Endothelial cell of umbilical vein (primary cell): ENCODE results near the gene SMIM7. TPM values are rescaled to one million over a fixed set of nuclear protein-coding genes. Genes with fewer than 3 reads are reported as not detected.
A peak's percentile ranks its signal among the peaks of the same experiment; 100 is the strongest.

ENCODE experiments used
- BruUV-seq: library from RNA; stranded (reverse); fragments of 400-500 nt; replicated peaks from 2 replicates; lab custom pipeline; 2021; lab: Mats Ljungman, UMichigan
- CTCF ChIA-PET: fragments of 300-600, 350-600 bp; sonication (Branson Sonifier 250); formaldehyde crosslinking; loops from one replicate; lab custom pipeline; 2021; ENCODE audit warnings: antibody characterized with exemption, inconsistent platforms; lab: Charles Lee
- POLR2A ChIA-PET: fragments of 300-600, 350-600 bp; sonication (Branson Sonifier 250); formaldehyde crosslinking; loops from one replicate; lab custom pipeline; 2021; ENCODE audit warnings: antibody characterized with exemption, inconsistent platforms; lab: Charles Lee
- DNase-seq: peaks from one replicate; pipeline ENCODE4 v3.0.0-alpha.2; 2011; ENCODE audit warnings: low read depth, low spot score
- FAIRE-seq: peaks from 2 replicates; lab custom pipeline; 2011; peaks lifted over from hg19 to GRCh38; lab: Jason Lieb, UNC
- H2AFZ ChIP-seq: 2 replicates; pipeline ENCODE4 v1.6.0; 2012; ENCODE audit warnings: low read depth, low read length, control low read depth, inconsistent platforms
- H3K27ac ChIP-seq: 2 replicates; pipeline ENCODE4 v1.5.1; 2011; ENCODE audit warnings: low read depth, mild to moderate bottlenecking, control low read depth, low read length, moderate library complexity; ENCODE audit not compliant: insufficient read depth
- H3K27me3 ChIP-seq, 2 experiments: 2 replicates each; pipeline versions ENCODE4 v1.6.0 to v1.6.1; 2011; ENCODE audit warnings: low read length in 2 of 2, mixed read lengths in 1 of 2; ENCODE audit not compliant: control insufficient read depth in 2 of 2, insufficient read depth in 2 of 2
- H3K36me3 ChIP-seq, 2 experiments: 2 replicates in 1 of 2; 3 replicates in 1 of 2; pipeline ENCODE4 v1.5.1; 2011; ENCODE audit warnings: low read length in 2 of 2, mild to moderate bottlenecking in 1 of 2, moderate library complexity in 1 of 2; ENCODE audit not compliant: control insufficient read depth in 2 of 2, insufficient read depth in 2 of 2; ENCODE audit errors: extremely low read depth in 1 of 2
- H3K4me1 ChIP-seq: 3 replicates; pipeline ENCODE4 v1.5.1; 2011; ENCODE audit warnings: mild to moderate bottlenecking, low read length; ENCODE audit not compliant: control insufficient read depth, insufficient read depth; ENCODE audit errors: extremely low read depth
- H3K4me2 ChIP-seq: 2 replicates; pipeline ENCODE4 v1.6.1; 2011; ENCODE audit warnings: low read length, control low read depth, mixed read lengths; ENCODE audit not compliant: insufficient read depth
- H3K4me3 ChIP-seq, 3 experiments: fragments of 200-600 bp in 1 of 3; sonication (generic), shearing (Covaris generic) in 1 of 3; replicated peaks in 1 of 3; 2 replicates each; pipeline ENCODE4 v1.5.1; 2011 to 2016; ENCODE audit warnings: control low read depth in 3 of 3, low read length in 3 of 3, mild to moderate bottlenecking in 2 of 3, inconsistent platforms in 1 of 3, low read depth in 1 of 3, moderate library complexity in 1 of 3; ENCODE audit not compliant: insufficient read depth in 1 of 3
- H3K79me2 ChIP-seq: 2 replicates; pipeline ENCODE4 v1.6.0; 2012; ENCODE audit warnings: low read length, inconsistent platforms; ENCODE audit not compliant: control insufficient read depth, insufficient read depth
- H3K9ac ChIP-seq: replicated peaks from 2 replicates; pipeline ENCODE3; 2011; ENCODE audit warnings: low read length, control low read depth; ENCODE audit not compliant: insufficient read depth; ENCODE audit errors: extremely low read depth
- H3K9me1 ChIP-seq: replicated peaks from 3 replicates; pipeline ENCODE4 v1.6.0; 2011; ENCODE audit warnings: mild to moderate bottlenecking, low read length; ENCODE audit not compliant: control insufficient read depth, insufficient read depth; ENCODE audit errors: extremely low read depth
- H3K9me3 ChIP-seq: replicated peaks from 2 replicates; pipeline ENCODE4 v1.5.1; 2012; ENCODE audit warnings: low read length, inconsistent platforms; ENCODE audit not compliant: control insufficient read depth, insufficient read depth
- H4K20me1 ChIP-seq: replicated peaks from 2 replicates; pipeline ENCODE3; 2011; ENCODE audit warnings: mild to moderate bottlenecking, low read length; ENCODE audit not compliant: control insufficient read depth, insufficient read depth; ENCODE audit errors: extremely low read depth
- EZH2 ChIP-seq: IDR thresholded peaks from 2 replicates; pipeline ENCODE4 v1.6.1; 2012; ENCODE audit warnings: borderline replicate concordance, low read depth, mild to moderate bottlenecking, moderate library complexity, low read length, inconsistent platforms; ENCODE audit not compliant: severe bottlenecking
- FOS ChIP-seq: IDR thresholded peaks from 2 replicates; pipeline ENCODE4 v1.6.1; 2011; ENCODE audit warnings: mild to moderate bottlenecking, low read length, moderate library complexity, borderline replicate concordance; ENCODE audit not compliant: insufficient read depth
- GATA2 ChIP-seq: IDR thresholded peaks from 2 replicates; pipeline ENCODE4 v1.7.0; 2011; ENCODE audit warnings: low read depth, mild to moderate bottlenecking, moderate library complexity, mixed read lengths, low read length; ENCODE audit not compliant: insufficient read length, insufficient read depth
- JUN ChIP-seq: IDR thresholded peaks from 2 replicates; pipeline ENCODE4 v1.6.1; 2011; ENCODE audit warnings: borderline replicate concordance, low read depth; ENCODE audit not compliant: insufficient read length, insufficient read depth
- MYC ChIP-seq: IDR thresholded peaks from one replicate; pipeline ENCODE4 v1.6.1; 2011; ENCODE audit warnings: mild to moderate bottlenecking, low read depth, low read length
- POLR2A ChIP-seq: IDR thresholded peaks from 2 replicates; pipeline ENCODE4 v1.6.1; 2012; ENCODE audit warnings: low read depth, mild to moderate bottlenecking, control low read depth, low read length
- POLR2AphosphoS5 ChIP-seq: IDR thresholded peaks from 2 replicates; pipeline ENCODE4 v1.6.1; 2012; ENCODE audit warnings: low read depth, mild to moderate bottlenecking, control low read depth, low read length, moderate library complexity; ENCODE audit not compliant: insufficient read depth
- dilution Hi-C: fragments of 300-500 bp; cut with MboI; formaldehyde crosslinking; loops from one replicate; pipeline ENCODE4 v1.15.0; 2019; ENCODE audit warnings: low sequenced_read_pairs; ENCODE audit not compliant: extremely low pct_ligation_motif_present
- intact Hi-C: fragments of 100-400 bp; cut with micrococcal nuclease; formaldehyde crosslinking; loops from one replicate; pipeline ENCODE4 v1.10.0; 2022
- polyA plus RNA-seq, 4 experiments: library from polyadenylated mRNA; depleted of rRNA in 3 of 4; stranded (reverse) in 3 of 4; unstranded in 1 of 4; fragments of >200 nt; gene quantifications; 2 replicates each; pipeline versions ENCODE4 v1.2.1 to v1.2.3, GENCODE V29; 2011 to 2012; ENCODE audit warnings: missing spikeins in 1 of 4
- total RNA-seq: library from RNA; stranded (reverse); gene quantifications from 2 replicates; pipeline ENCODE4 v1.2.3, GENCODE V29; 2021
- TF ChIP-seq, protein P1 (sequence below), 2 donors: IDR thresholded peaks; 1 replicate in 1 of 2; 2 replicates in 1 of 2; pipeline ENCODE4 v1.5.1; 2011; ENCODE audit warnings: low read length in 2 of 2, mild to moderate bottlenecking in 2 of 2, moderate library complexity in 2 of 2, control low read depth in 1 of 2, inconsistent platforms in 1 of 2, low read depth in 1 of 2; ENCODE audit not compliant: insufficient read depth in 1 of 2; ENCODE audit errors: extremely low read depth in 1 of 2
- TF ChIP-seq, protein P2 (sequence below): IDR thresholded peaks from 2 replicates; pipeline ENCODE4 v1.6.1; 2011; ENCODE audit not compliant: insufficient read depth, insufficient read length

The SMIM7 gene
- total and polyA plus RNA-seq, 2 donors (not counting 3 experiments of a cell fraction or from before 2014, with no cell fraction given): 51.1 to 62.0 TPM

DNA sequence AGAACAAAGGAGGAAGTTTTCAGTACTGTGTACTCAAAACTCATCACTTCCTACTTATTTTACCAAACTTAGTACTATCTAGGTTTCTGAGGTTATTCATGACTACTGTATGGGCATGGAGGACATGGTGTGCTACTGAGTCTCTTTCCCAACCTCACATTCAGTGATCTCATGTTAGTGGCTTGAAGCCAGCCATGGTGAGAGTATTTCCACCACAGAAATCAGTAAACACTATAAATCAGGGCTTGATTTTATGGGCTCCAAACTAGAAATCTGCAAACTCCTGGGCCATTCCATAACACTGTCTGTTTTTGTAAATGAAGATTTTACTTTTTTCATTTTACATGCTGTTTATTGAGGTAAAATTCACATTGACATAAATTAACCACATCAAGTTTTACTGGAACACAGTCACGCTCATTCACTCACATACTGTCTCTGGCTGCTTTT lies 51.6 kb downstream of the SMIM7 start:
- no peaks in the 10 kb centered on the region for H3K36me3 ChIP-seq
- no peaks in the 10 kb centered on the region for H3K27me3 ChIP-seq
- peaks cover 89% of the 10 kb centered on the region for H3K79me2 ChIP-seq
- H3K4me1 ChIP-seq: peaks cover 4% of the 10 kb centered on the region
- peaks cover 4% of the 10 kb centered on the region for H4K20me1 ChIP-seq
- dilution Hi-C loops: no loop called here
- no peaks in the 10 kb centered on the region for H3K9me1 ChIP-seq
- BruUV-seq: no TSS peak
- ChIA-PET CTCF (interaction anchor here (2.0 kb wide), 1 partner anchor 20 kb away, joined by 6 read pairs; no protein-coding TSS in a partner anchor), POLR2A (no interaction called here)
- TF ChIP-seq EZH2: no peak
- TF ChIP-seq MYC: no peak
- TF ChIP-seq, protein P1, sequence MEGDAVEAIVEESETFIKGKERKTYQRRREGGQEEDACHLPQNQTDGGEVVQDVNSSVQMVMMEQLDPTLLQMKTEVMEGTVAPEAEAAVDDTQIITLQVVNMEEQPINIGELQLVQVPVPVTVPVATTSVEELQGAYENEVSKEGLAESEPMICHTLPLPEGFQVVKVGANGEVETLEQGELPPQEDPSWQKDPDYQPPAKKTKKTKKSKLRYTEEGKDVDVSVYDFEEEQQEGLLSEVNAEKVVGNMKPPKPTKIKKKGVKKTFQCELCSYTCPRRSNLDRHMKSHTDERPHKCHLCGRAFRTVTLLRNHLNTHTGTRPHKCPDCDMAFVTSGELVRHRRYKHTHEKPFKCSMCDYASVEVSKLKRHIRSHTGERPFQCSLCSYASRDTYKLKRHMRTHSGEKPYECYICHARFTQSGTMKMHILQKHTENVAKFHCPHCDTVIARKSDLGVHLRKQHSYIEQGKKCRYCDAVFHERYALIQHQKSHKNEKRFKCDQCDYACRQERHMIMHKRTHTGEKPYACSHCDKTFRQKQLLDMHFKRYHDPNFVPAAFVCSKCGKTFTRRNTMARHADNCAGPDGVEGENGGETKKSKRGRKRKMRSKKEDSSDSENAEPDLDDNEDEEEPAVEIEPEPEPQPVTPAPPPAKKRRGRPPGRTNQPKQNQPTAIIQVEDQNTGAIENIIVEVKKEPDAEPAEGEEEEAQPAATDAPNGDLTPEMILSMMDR (IDR thresholded peaks at IDR 0.05; ENCODE audit: extremely low read depth in 1 of 2, insufficient read depth in 1 of 2, low read depth in 1 of 2, low read length in 2 of 2): no peak
- TF ChIP-seq JUN: no peak
- no peak for TF ChIP-seq GATA2
- no peak for TF ChIP-seq POLR2A
- TF ChIP-seq, protein P2, sequence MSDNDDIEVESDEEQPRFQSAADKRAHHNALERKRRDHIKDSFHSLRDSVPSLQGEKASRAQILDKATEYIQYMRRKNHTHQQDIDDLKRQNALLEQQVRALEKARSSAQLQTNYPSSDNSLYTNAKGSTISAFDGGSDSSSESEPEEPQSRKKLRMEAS: no peak
- no peak for TF ChIP-seq POLR2AphosphoS5
- no peak for TF ChIP-seq FOS
- no peak overlapping the region for H3K27ac ChIP-seq
- H2AFZ ChIP-seq: no peak overlapping the region
- intact Hi-C loops: no loop called here
- no peak overlapping the region for H3K9ac ChIP-seq
- peak; percentile 59 for FAIRE-seq
- no peak overlapping the region for H3K4me2 ChIP-seq
- peak; percentile 75 for DNase-seq
- H3K4me3 ChIP-seq: no peak overlapping the region
- no peaks in the 10 kb centered on the region for H3K9me3 ChIP-seq
